ENCODE results near the gene ORM1.

ORM1 gene

GRCh38 chr9:114300846-114301797 is 21.8 kb upstream of the ORM1 start:
- H3K4me3 ChIP-seq (ENCODE audit: low read depth, low read length), result no peak overlapping the region
- no peak for TF ChIP-seq CTCF (IDR thresholded peaks at IDR 0.05; ENCODE audit: low read depth, low read length, missing control alignments)
- no peak for DNase-seq (ENCODE audit: low read depth)

GRCh38 chr9:114301798-114302565 is 20.9 kb upstream of the ORM1 start:
- H3K4me3 ChIP-seq (ENCODE audit: low read depth, low read length), result no peak overlapping the region
- TF ChIP-seq CTCF (IDR thresholded peaks at IDR 0.05; ENCODE audit: low read depth, low read length, missing control alignments), result no peak
- DNase-seq (ENCODE audit: low read depth), result no peak

- no peak for DNase-seq (ENCODE audit: low read depth)
- H3K4me3 ChIP-seq (ENCODE audit: low read depth, low read length), result no peak overlapping the region
- no peak for TF ChIP-seq CTCF (IDR thresholded peaks at IDR 0.05; ENCODE audit: low read depth, low read length, missing control alignments)
These were observed 20.2 kb upstream of the ORM1 start for GRCh38 chr9:114302727-114303126.

- no peak for TF ChIP-seq CTCF (IDR thresholded peaks at IDR 0.05; ENCODE audit: low read depth, low read length, missing control alignments)
- H3K4me3 ChIP-seq (ENCODE audit: low read depth, low read length), result no peak overlapping the region
- DNase-seq (ENCODE audit: low read depth), result no peak
These were observed 19.3 kb upstream of the ORM1 start for GRCh38 chr9:114303571-114303970.

- no peak overlapping the region for H3K4me3 ChIP-seq (ENCODE audit: low read depth, low read length)
- no peak for DNase-seq (ENCODE audit: low read depth)
- TF ChIP-seq CTCF (IDR thresholded peaks at IDR 0.05; ENCODE audit: low read depth, low read length, missing control alignments), result no peak
These were observed 18.9 kb upstream of the ORM1 start for GRCh38 chr9:114303977-114304376.

GRCh38 chr9:114304416-114305188 is 18.3 kb upstream of the ORM1 start:
- no peak for DNase-seq (ENCODE audit: low read depth)
- H3K4me3 ChIP-seq (ENCODE audit: low read depth, low read length), result no peak overlapping the region
- no peak for TF ChIP-seq CTCF (IDR thresholded peaks at IDR 0.05; ENCODE audit: low read depth, low read length, missing control alignments)

Measured in GM12864 (cell line).